IMR-90 (cell line): ENCODE data around the gene DISC1. TPM values are rescaled to one million over a fixed set of nuclear protein-coding genes. Genes with fewer than 3 reads are reported as not detected.

Source experiments
- ATAC-seq: fragments of 200-7000 bp; cut with Tn5 transposase; 2 replicates; pipeline ENCODE4 v1.9.1; 2020; ENCODE audit warnings: low read depth, mild to moderate bottlenecking, moderate library complexity
- BruUV-seq: library from RNA; stranded (reverse); fragments of 400-500 nt; replicated peaks from 2 replicates; lab custom pipeline; 2021; lab: Mats Ljungman, UMichigan
- CTCF ChIA-PET: fragments of 300-600 bp; formaldehyde crosslinking; extraction: SDS; loops from one replicate; lab custom pipeline; 2021; ENCODE audit warnings: antibody characterized with exemption; lab: Yijun Ruan, JAX
- POLR2A ChIA-PET: fragments of 300-600 bp; sonication (Branson Sonifier 250); formaldehyde crosslinking; loops from one replicate; lab custom pipeline; 2022; ENCODE audit warnings: antibody characterized with exemption; ENCODE audit not compliant: unreplicated experiment; lab: Charles Lee
- DNase-seq: peaks from one replicate; pipeline ENCODE4 v3.0.0; 2013
- H2AFZ ChIP-seq: replicated peaks from 2 replicates; pipeline ENCODE3; 2013; ENCODE audit warnings: low read length, mild to moderate bottlenecking; ENCODE audit not compliant: poor library complexity
- H2AK5ac ChIP-seq: 2 replicates; pipeline ENCODE4 v1.6.1; 2013; ENCODE audit warnings: low read depth, low read length, inconsistent platforms
- H2AK9ac ChIP-seq: replicated peaks from 2 replicates; pipeline ENCODE3; 2013; ENCODE audit warnings: mild to moderate bottlenecking, low read depth, low read length, moderate library complexity; ENCODE audit not compliant: poor library complexity
- H2BK120ac ChIP-seq: 2 replicates; pipeline ENCODE4 v1.6.1; 2013; ENCODE audit warnings: low read depth, low read length, inconsistent platforms
- H2BK15ac ChIP-seq: 3 replicates; pipeline ENCODE4 v1.6.1; 2013; ENCODE audit warnings: low read depth, low read length, inconsistent platforms
- H2BK20ac ChIP-seq: 2 replicates; pipeline ENCODE4 v1.6.1; 2013; ENCODE audit warnings: low read depth, mild to moderate bottlenecking, inconsistent platforms, low read length, moderate library complexity
- H2BK5ac ChIP-seq: 2 replicates; pipeline ENCODE4 v1.6.1; 2013; ENCODE audit warnings: mild to moderate bottlenecking, low read depth, low read length, inconsistent platforms; ENCODE audit not compliant: poor library complexity, severe bottlenecking
- H3K14ac ChIP-seq: replicated peaks from 2 replicates; pipeline ENCODE4 v1.6.1; 2013; ENCODE audit warnings: low read depth, low read length, inconsistent platforms
- H3K18ac ChIP-seq: 2 replicates; pipeline ENCODE4 v1.6.1; 2013; ENCODE audit warnings: low read depth, low read length, control low read depth
- H3K23ac ChIP-seq: 2 replicates; pipeline ENCODE4 v1.6.1; 2013; ENCODE audit warnings: low read depth, low read length, inconsistent platforms
- H3K27ac ChIP-seq: 2 replicates; pipeline ENCODE4 v1.5.1; 2013; ENCODE audit warnings: mild to moderate bottlenecking, control low read depth, low read length; ENCODE audit not compliant: insufficient read depth
- H3K27me3 ChIP-seq: 2 replicates; pipeline ENCODE4 v1.6.1; 2013; ENCODE audit warnings: low read length; ENCODE audit not compliant: control insufficient read depth, insufficient read depth
- H3K36me3 ChIP-seq: 2 replicates; pipeline ENCODE4 v1.6.1; 2013; ENCODE audit warnings: low read length, mixed read lengths; ENCODE audit not compliant: control insufficient read depth, insufficient read depth
- H3K4ac ChIP-seq: 2 replicates; pipeline ENCODE4 v1.6.1; 2013; ENCODE audit warnings: low read depth, low read length, inconsistent platforms
- H3K4me1 ChIP-seq: 2 replicates; pipeline ENCODE4 v1.6.1; 2013; ENCODE audit warnings: low read length, mixed read lengths; ENCODE audit not compliant: control insufficient read depth, insufficient read depth
- H3K4me2 ChIP-seq: 2 replicates; pipeline ENCODE4 v1.6.1; 2013; ENCODE audit warnings: low read depth, mild to moderate bottlenecking, control low read depth, low read length, moderate library complexity
- H3K4me3 ChIP-seq: 2 replicates; pipeline ENCODE4 v1.5.1; 2013; ENCODE audit warnings: low read depth, mild to moderate bottlenecking, control low read depth, low read length, moderate library complexity; ENCODE audit not compliant: insufficient read depth
- H3K56ac ChIP-seq: 2 replicates; pipeline ENCODE4 v1.6.1; 2013; ENCODE audit warnings: low read length, inconsistent platforms; ENCODE audit not compliant: insufficient read depth; ENCODE audit errors: extremely low read depth
- H3K79me1 ChIP-seq, 2 experiments: 2 replicates each; pipeline ENCODE4 v1.6.1; 2013; ENCODE audit warnings: low read length in 2 of 2, inconsistent platforms in 1 of 2, low read depth in 1 of 2
- H3K9ac ChIP-seq: 2 replicates; pipeline ENCODE4 v1.6.1; 2013; ENCODE audit warnings: low read depth, low read length, control low read depth
- H3K9me1 ChIP-seq: 2 replicates; pipeline ENCODE4 v1.6.1; 2013; ENCODE audit warnings: low read length, inconsistent platforms; ENCODE audit not compliant: insufficient read depth
- H3K9me3 ChIP-seq: 2 replicates; pipeline ENCODE4 v1.6.1; 2013; ENCODE audit warnings: low read length; ENCODE audit not compliant: control insufficient read depth, insufficient read depth
- H4K20me1 ChIP-seq: 2 replicates; pipeline ENCODE4 v1.6.1; 2013; ENCODE audit warnings: low read length, inconsistent platforms; ENCODE audit not compliant: insufficient read depth
- H4K5ac ChIP-seq: 2 replicates; pipeline ENCODE4 v1.6.1; 2013; ENCODE audit warnings: mild to moderate bottlenecking, low read depth, low read length, control low read depth
- H4K8ac ChIP-seq, 2 experiments: 2 replicates each; pipeline ENCODE4 v1.6.1; 2013; ENCODE audit warnings: low read depth in 2 of 2, low read length in 2 of 2, control low read depth in 1 of 2, inconsistent platforms in 1 of 2
- H4K91ac ChIP-seq: 2 replicates; pipeline ENCODE4 v1.6.1; 2013; ENCODE audit warnings: low read depth, low read length, inconsistent platforms; ENCODE audit not compliant: insufficient read depth
- CTCF ChIP-seq: conservative IDR thresholded peaks from 2 replicates; pipeline ENCODE4 v1.5.1; 2012; ENCODE audit warnings: mild to moderate bottlenecking, low read depth, low read length, improper control_type of control experiment
- RFX5 ChIP-seq: IDR thresholded peaks from 2 replicates; pipeline ENCODE4 v1.8.0; 2012; ENCODE audit warnings: low read depth, mild to moderate bottlenecking, low read length, moderate library complexity
- WGBS, 2 experiments: methylation state at CpG; one replicate each; pipeline versions ENCODE4 v1.1.5 to v1.1.7; 2013; ENCODE audit warnings: missing lambda C conversion rate in 2 of 2; ENCODE audit not compliant: insufficient read length in 1 of 2; ENCODE audit errors: extremely low coverage in 2 of 2; 5-methylcytosine and 5-hydroxymethylcytosine counted together
- dilution Hi-C: fragments of 300-500 bp; cut with HindIII; formaldehyde crosslinking; loops from one replicate; pipeline ENCODE4 v1.14.3; 2018; ENCODE audit warnings: low sequenced_read_pairs; ENCODE audit not compliant: unreplicated experiment
- in situ Hi-C: fragments of 300-500 bp; cut with MboI; formaldehyde crosslinking; loops from 3 replicates; pipeline ENCODE4 v1.14.3; 2019; ENCODE audit warnings: low sequenced_read_pairs, inconsistent platforms, mixed read lengths
- intact Hi-C: fragments of 100-400 bp; cut with micrococcal nuclease; formaldehyde crosslinking; loops from 2 replicates; pipeline ENCODE4 v1.10.0; 2022
- polyA plus RNA-seq, 3 experiments: library from polyadenylated mRNA; depleted of rRNA; stranded (reverse); fragments of >200 nt; gene quantifications; 2 replicates each; pipeline ENCODE4 v1.2.3, GENCODE V29; 2012; ENCODE audit warnings: low replicate concordance in 1 of 3
- total RNA-seq: library from RNA; depleted of rRNA; stranded (reverse); fragments of >200 nt; gene quantifications from 2 replicates; pipeline ENCODE4 v1.2.3, GENCODE V29; 2012

DISC1 gene
- total and polyA plus RNA-seq, 2 of the 4 experiments (the other 2 are of a cell fraction) = 2.2 to 7.0 TPM

GRCh38 chr1:231954751-231955150 is 328.2 kb downstream of the DISC1 start:
- in situ Hi-C loops = no loop called here
- TF ChIP-seq CTCF (no peak), RFX5 (no peak)
- Histone ChIP-seq H4K8ac (no peak overlapping the region), H3K79me1 (no peaks in the 10 kb centered on the region), H3K27me3 (no peaks in the 10 kb centered on the region), H3K4me3 (no peak overlapping the region), H3K9me3 (no peaks in the 10 kb centered on the region), H2AK5ac (no peak overlapping the region), H3K27ac (no peak overlapping the region), H3K4me1 (no peaks in the 10 kb centered on the region), H3K4ac (no peak overlapping the region), H3K9me1 (no peaks in the 10 kb centered on the region; the same call in 1 of the 2 replicates), H2BK20ac (no peak overlapping the region), H2BK5ac (no peak overlapping the region), H2BK15ac (no peak overlapping the region), H3K14ac (no peak overlapping the region), H3K36me3 (0 out of 2 replicates have a peak, but pooled peaks cover under 1% of the 10 kb centered on the region), H3K4me2 (no peak overlapping the region), H2AK9ac (no peak overlapping the region), H2AFZ (no peak overlapping the region), H4K5ac (no peak overlapping the region), H2BK120ac (no peak overlapping the region), H3K9ac (no peak overlapping the region), H3K18ac (no peak overlapping the region), H4K20me1 (no peaks in the 10 kb centered on the region), H3K23ac (no peak overlapping the region), H3K56ac (no peak overlapping the region), H4K91ac (no peak overlapping the region)
- no CpG with 5 or more reads among the region's 3 CpGs for WGBS, 2 experiments
- ATAC-seq (no peak), DNase-seq (no peak)
- dilution Hi-C loops = no loop called here
- no TSS peak for BruUV-seq
- POLR2A ChIA-PET = no interaction called here
- intact Hi-C loops = no loop called here
- CTCF ChIA-PET = no interaction called here
